Thyroid gland (tissue), 4 donors: ENCODE results near the gene CYP4F3. TPM values are rescaled to one million over a fixed set of nuclear protein-coding genes. Genes with fewer than 3 reads are reported as not detected.
A peak's percentile ranks its signal among the peaks of the same experiment; 100 is the strongest.
"Not testable (repeated sequence)": the region's sequence is repeated elsewhere in the genome, so short reads cannot be mapped to it uniquely, and the experiment has no call there.

ENCODE experiments used
- DNase-seq, 2 donors: peaks; one replicate each; pipeline ENCODE4 v3.0.0-alpha.2; 2019
- H3K27ac ChIP-seq, 3 donors: fragments of 200-600 bp; sonication (generic); 1 replicate in 2 of 3; 2 replicates in 1 of 3; pipeline ENCODE4 v1.5.1; 2016 to 2019; ENCODE audit warnings: mild to moderate bottlenecking in 1 of 3, moderate library complexity in 1 of 3
- H3K27me3 ChIP-seq: fragments of 200-600 bp; sonication (generic); one replicate; pipeline ENCODE4 v1.5.1; 2019
- H3K36me3 ChIP-seq, 2 donors: fragments of 200-600 bp; sonication (generic); one replicate each; pipeline ENCODE4 v1.5.1; 2016 to 2019
- H3K4me1 ChIP-seq, 2 donors: fragments of 200-600 bp; sonication (generic); one replicate each; pipeline ENCODE4 v1.5.1; 2017 to 2019
- H3K4me3 ChIP-seq, 3 donors: fragments of 200-600 bp; sonication (generic); replicated peaks in 1 of 3; 1 replicate in 2 of 3; 2 replicates in 1 of 3; pipeline ENCODE4 v1.5.1; 2016; ENCODE audit warnings: mild to moderate bottlenecking in 1 of 3
- H3K9me3 ChIP-seq: fragments of 200-600 bp; sonication (generic); one replicate; pipeline ENCODE4 v1.5.1; 2017
- CTCF ChIP-seq, 6 experiments: fragments of 200-600 bp in 3 of 6; fragments of 450-650 bp in 3 of 6; sonication (generic) in 3 of 6; IDR thresholded peaks; one replicate each; pipeline ENCODE4 v1.5.1; 2016 to 2019; ENCODE audit warnings: antibody characterized with exemption in 6 of 6, mild to moderate bottlenecking in 2 of 6, inconsistent platforms in 1 of 6, moderate library complexity in 1 of 6
- POLR2A ChIP-seq, 2 donors: fragments of 450-650 bp; IDR thresholded peaks; one replicate each; pipeline ENCODE4 v1.6.1; 2017; ENCODE audit warnings: antibody characterized with exemption in 2 of 2, mild to moderate bottlenecking in 2 of 2, moderate library complexity in 1 of 2
- WGBS, 2 donors: methylation state at CpG; one replicate each; pipeline ENCODE4 v1.1.5; 2017; 5-methylcytosine and 5-hydroxymethylcytosine counted together
- intact Hi-C: fragments of 100-400 bp; cut with DNase I; formaldehyde crosslinking; loops from one replicate; pipeline ENCODE4 v1.15.1; 2023
- total RNA-seq, 4 donors: library from RNA; depleted of rRNA; stranded (reverse); fragments of >200 nt; gene quantifications; one replicate each; pipeline ENCODE4 v1.2.3, GENCODE V29; 2016

The CYP4F3 gene, protein sequence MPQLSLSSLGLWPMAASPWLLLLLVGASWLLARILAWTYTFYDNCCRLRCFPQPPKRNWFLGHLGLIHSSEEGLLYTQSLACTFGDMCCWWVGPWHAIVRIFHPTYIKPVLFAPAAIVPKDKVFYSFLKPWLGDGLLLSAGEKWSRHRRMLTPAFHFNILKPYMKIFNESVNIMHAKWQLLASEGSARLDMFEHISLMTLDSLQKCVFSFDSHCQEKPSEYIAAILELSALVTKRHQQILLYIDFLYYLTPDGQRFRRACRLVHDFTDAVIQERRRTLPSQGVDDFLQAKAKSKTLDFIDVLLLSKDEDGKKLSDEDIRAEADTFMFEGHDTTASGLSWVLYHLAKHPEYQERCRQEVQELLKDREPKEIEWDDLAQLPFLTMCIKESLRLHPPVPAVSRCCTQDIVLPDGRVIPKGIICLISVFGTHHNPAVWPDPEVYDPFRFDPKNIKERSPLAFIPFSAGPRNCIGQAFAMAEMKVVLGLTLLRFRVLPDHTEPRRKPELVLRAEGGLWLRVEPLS
- total RNA-seq: under 1 TPM in 2 of 4 donors, not detected in 2; 0.33 to 0.59 TPM

DNA sequence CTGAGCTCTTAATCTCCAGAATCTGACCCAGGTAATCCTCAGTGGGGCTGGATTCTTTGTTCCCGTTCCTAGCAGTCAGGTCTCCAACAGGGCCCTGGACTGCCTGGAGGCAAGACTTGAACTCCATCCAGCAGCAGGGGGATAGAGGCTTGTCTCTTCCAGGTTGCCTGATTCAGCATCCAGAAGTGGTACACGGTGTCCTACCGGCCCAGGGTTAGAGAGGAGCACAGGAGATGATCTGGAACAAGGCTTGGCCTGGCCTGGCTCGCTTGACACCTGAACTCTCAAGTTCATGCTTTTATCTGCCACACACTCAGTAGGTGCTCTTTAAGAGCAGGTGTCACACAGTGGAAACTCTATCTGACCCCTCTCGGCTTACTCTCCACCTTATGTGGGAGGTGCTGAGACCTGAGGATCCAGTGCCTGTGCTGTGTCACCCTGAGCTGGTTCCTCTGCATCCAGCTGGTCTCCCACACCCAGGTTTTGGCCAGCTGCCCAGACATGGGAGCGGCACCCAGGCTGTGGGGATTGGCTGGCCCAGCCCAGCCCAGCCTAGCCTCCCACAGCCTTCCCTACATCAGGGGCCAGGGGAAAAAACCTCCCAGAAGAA lies at the start of gene CYP4F3:
Gene CYP4F3 (plus strand): TSS at position 604 of the 610 bp plus-strand sequence. CDS start 519 bp downstream, outside the sequence.
- 45 to 59% methylated on average over 4 to 5 of the region's 6 CpGs for WGBS, 2 donors
- H3K27ac ChIP-seq: no peak within 1 kb of the TSS

GRCh38 chr19:15591796-15592195 lies 48.9 kb upstream of the CYP4F3 start:
- TF ChIP-seq CTCF (IDR thresholded peaks at IDR 0.05) (no peak), POLR2A (IDR thresholded peaks at IDR 0.05) (no peak)
- Histone ChIP-seq H3K4me3 (no peak overlapping the region), H3K27me3 (no peaks in the 10 kb centered on the region), H3K9me3 (no peaks in the 10 kb centered on the region), H3K4me1 (no peaks in the 10 kb centered on the region), H3K36me3 (no peaks in the 10 kb centered on the region), H3K27ac (no peak overlapping the region)
- 58 to 78% methylated on average over 4 of the region's 4 CpGs for WGBS, 2 donors
- DNase-seq: no peak
- intact Hi-C loops: no loop called here

More for the DNA sequence above, at the start of gene CYP4F3:
- no peaks in the 10 kb centered on the region for H3K9me3 ChIP-seq
- H3K4me3 ChIP-seq: no peak within 1 kb of the TSS
- no peaks in the 10 kb centered on the region for H3K36me3 ChIP-seq
- TF ChIP-seq POLR2A (IDR thresholded peaks at IDR 0.05): no peak
- no peak for TF ChIP-seq CTCF (IDR thresholded peaks at IDR 0.05)
- H3K27me3 ChIP-seq: no peaks in the 10 kb centered on the region
- intact Hi-C loops: no loop called here
- peak; percentile 68 to 75 for DNase-seq
- H3K4me1 ChIP-seq: no peaks in the 10 kb centered on the region

GRCh38 chr19:15592506-15592905 lies 48.2 kb upstream of the CYP4F3 start:
- WGBS, 2 donors: 31 to 45% methylated on average over 5 of the region's 5 CpGs
- intact Hi-C loops: not testable (repeated sequence)

GRCh38 chr19:15593766-15594165 lies 46.9 kb upstream of the CYP4F3 start:
- H3K27me3 ChIP-seq, intact Hi-C loops: not testable (repeated sequence)
- WGBS, 2 donors: 63 to 83% methylated on average over 4 of the region's 4 CpGs

More at GRCh38 chr19:15592506-15592905, 48.2 kb upstream of the CYP4F3 start:
- not testable (repeated sequence) for H3K9me3 ChIP-seq, H3K27me3 ChIP-seq, DNase-seq, H3K27ac ChIP-seq, H3K4me1 ChIP-seq, H3K36me3 ChIP-seq, H3K4me3 ChIP-seq

GRCh38 chr19:15595069-15595468 lies 45.6 kb upstream of the CYP4F3 start:
- 58 to 60% methylated on average over 6 of the region's 6 CpGs for WGBS, 2 donors
- intact Hi-C loops: no loop called here

More at GRCh38 chr19:15593766-15594165, 46.9 kb upstream of the CYP4F3 start:
- not testable (repeated sequence) for H3K4me3 ChIP-seq, H3K36me3 ChIP-seq, H3K4me1 ChIP-seq, H3K27ac ChIP-seq, DNase-seq, H3K9me3 ChIP-seq

DNA sequence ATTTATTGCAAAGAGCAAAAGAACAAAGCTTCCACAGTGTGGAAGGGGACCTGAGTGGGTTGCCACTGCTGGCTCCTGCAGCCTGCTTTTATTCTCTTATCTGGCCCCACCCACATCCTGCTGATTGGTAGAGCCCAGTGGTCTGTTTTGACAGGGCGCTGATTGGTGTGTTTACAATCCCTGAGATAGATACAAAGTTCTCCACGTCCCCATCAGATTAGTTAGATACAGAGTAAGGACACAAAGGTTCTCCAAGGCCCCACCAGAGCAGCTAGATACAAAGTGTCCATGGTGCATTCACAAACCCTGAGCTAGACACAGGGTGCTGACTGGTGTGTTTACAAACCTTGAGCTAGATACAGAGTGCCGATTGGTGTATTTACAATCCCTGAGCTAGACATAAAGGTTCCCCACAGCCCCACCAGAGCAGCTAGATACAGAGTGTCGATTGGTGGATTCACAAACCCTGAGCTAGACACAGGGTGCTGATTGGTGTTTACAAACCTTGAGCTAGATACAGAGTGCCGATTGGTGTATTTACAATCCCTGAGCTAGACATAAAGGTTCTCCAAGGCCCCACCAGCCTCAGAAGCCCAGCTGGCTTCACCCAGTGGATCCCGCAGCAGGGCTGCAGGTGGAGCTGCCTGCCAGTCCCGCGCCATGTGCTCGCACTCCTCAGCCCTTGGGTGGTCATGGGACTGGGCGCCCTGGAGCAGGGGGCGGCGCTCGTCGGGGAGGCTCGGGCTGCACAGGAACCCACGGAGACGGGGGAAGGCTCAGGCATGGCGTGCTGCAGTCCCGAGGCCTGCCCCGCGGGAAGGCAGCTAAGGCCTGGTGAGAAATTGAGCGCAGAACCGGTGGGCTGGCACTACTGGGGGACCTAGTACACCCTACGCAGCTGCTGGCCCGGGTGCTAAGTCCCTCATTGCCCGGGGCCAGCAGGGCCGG lies 32.4 kb upstream of the CYP4F3 start:
- H3K9me3 ChIP-seq, H3K27ac ChIP-seq, H3K4me1 ChIP-seq, H3K4me3 ChIP-seq, H3K36me3 ChIP-seq, DNase-seq, H3K27me3 ChIP-seq, intact Hi-C loops: not testable (repeated sequence)
- 74 to 88% methylated on average over 4 to 10 of the region's 27 CpGs for WGBS, 2 donors

More at GRCh38 chr19:15595069-15595468, 45.6 kb upstream of the CYP4F3 start:
- no peaks in the 10 kb centered on the region for H3K9me3 ChIP-seq
- no peak overlapping the region for H3K4me3 ChIP-seq
- TF ChIP-seq CTCF (IDR thresholded peaks at IDR 0.05): no peak
- no peak for TF ChIP-seq POLR2A (IDR thresholded peaks at IDR 0.05)
- H3K4me1 ChIP-seq: no peaks in the 10 kb centered on the region
- no peak overlapping the region for H3K27ac ChIP-seq
- H3K36me3 ChIP-seq: no peaks in the 10 kb centered on the region
- no peak for DNase-seq
- no peaks in the 10 kb centered on the region for H3K27me3 ChIP-seq
